ENCODE data around the gene LMAN1L. TPM values are rescaled to one million over a fixed set of nuclear protein-coding genes. Genes with fewer than 3 reads are reported as not detected.

Gene LMAN1L
- total RNA-seq, 1 donor from 2014 or later, result not detected

DNA sequence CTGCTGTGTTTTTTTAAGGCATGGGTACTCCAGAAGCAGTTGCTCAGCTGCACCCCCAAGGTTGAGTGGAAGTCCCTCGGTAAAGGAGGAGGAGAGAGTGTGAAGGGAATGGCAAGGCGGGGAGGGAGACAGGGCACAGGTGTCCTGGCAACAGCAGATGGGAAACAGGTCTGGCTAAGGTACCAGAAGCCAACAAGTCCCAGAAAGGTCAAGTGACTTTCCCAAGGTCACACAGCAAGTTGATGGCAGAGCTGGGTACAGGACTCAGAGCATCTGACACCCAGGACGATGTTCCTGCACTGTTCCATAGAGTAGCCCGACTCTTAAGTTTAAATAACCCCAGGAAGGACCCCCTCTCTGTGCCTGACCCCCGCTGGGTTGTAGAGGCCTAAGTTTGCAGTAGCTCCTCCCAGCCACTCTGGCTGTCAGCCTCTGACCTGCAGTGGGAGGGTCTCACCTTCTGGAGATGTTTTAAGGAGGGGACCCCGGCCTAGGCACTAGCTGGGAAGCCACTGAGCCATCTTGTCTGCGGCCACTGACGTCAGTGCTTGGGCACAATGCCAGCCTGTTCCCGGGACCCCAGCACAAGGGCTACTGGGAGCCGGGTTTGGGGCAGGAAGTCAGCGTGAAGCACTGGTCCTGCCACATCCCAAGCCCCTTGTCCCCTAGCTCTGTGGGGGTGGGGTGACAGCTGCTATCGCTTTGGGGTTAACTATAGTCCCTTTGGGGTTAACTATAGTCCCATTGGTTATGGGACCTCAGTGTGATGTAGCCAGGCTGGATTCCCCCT, 20.2 kb upstream of the LMAN1L start:
- DNase-seq (ENCODE audit: low spot score in 2 of 2), result no peak
- no peak for FAIRE-seq

DNA sequence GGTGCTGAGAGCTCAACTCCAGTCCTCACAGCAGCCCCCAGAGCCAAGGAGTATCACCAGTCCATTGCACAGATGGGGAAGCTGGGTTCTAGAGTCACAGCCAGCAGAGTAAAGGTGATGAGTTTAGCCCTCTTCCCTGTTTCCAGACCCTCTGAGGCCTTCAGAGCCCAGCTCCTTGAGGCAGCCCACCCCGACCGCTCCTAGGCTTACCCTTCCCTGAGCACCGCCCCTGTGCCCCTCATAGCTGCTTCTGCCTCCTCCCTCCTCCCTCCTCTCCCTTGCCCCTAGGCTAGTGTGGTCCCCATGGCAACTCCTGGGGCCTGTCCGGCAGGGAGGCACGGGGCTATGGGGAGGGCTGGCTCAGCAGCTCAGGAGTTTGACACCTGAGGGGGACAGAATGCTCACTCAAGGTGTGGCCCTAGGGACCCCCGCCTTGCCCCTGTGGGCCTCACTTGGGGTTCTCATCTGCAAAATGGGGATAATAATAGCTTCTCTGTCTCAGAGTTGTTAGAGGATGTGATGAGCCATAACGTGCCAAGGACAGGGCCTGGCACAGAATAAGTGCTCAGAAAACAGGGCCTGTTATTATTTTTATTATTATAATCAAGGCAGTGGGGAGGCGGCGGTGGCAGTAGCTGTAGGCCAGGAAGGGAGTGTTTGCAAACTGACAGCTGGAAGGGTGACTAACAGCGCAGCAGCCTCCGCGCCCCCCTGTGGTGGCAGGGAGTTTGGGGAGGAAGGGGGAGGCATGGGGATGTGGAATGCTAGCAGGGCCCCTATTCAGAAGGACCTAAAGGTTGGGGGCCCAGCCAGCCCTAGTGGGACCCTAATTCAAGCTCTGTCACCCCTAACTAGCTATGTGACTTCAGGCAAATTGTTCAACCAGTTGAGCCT, 19.3 kb upstream of the LMAN1L start:
- FAIRE-seq (no peak), DNase-seq (ENCODE audit: low spot score in 2 of 2) (no peak)

DNA sequence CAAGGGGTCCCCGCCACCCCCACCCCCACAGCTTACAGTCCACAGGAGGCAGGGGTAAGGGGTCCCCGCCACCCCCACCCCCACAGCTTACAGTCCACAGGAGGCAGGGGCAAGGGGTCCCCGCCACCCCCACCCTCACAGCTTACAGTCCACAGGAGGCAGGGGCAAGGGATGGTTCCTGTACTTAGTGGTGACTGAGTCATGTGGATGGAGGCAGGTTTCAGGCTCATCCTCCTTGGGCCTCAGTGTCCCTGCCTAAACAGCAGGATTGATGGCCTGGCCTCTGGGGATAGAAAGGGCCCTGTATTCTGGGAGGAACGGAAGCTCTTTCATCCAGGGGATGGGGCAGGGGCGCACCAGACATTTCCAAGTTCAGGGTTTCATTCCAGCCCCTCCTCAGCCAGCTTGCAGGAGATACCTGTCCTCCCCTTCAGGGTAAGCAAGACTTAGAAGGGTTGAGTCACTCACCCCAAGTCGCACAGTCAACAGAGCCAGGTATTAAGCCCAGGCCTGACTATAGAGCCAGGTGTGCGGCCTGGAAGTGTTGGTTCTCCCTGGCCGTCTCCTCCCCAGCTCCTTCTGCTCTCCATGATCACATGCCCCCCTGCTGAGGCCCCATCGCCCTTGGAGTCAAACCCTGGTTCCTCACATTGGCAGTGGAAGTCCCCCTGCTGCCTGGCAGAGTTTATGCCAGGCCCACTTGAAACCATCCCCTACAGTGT, 18.2 kb upstream of the LMAN1L start:
- DNase-seq (ENCODE audit: low spot score in 2 of 2), result no peak
- FAIRE-seq, result no peak

DNA sequence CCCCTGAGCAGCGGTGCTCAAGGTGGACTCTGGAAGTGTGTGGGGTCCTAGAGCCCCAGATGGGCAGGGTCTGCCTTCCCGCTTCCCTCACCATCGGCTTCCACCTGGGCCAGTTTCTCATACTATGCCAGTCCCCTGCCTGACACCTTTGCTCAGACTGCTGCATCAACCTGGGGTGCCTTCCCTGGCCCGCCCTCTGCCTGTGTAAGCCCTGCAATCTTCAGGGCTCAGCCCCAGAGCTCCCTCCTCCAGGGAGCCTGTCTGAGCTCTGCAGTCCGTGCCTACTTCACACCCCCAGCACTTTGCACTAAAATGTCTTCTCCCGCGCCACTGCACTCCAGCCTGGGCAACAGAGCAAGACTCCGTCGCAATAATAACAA, 17.7 kb upstream of the LMAN1L start:
- DNase-seq (ENCODE audit: low spot score in 2 of 2) (no peak), FAIRE-seq (no peak)

DNA sequence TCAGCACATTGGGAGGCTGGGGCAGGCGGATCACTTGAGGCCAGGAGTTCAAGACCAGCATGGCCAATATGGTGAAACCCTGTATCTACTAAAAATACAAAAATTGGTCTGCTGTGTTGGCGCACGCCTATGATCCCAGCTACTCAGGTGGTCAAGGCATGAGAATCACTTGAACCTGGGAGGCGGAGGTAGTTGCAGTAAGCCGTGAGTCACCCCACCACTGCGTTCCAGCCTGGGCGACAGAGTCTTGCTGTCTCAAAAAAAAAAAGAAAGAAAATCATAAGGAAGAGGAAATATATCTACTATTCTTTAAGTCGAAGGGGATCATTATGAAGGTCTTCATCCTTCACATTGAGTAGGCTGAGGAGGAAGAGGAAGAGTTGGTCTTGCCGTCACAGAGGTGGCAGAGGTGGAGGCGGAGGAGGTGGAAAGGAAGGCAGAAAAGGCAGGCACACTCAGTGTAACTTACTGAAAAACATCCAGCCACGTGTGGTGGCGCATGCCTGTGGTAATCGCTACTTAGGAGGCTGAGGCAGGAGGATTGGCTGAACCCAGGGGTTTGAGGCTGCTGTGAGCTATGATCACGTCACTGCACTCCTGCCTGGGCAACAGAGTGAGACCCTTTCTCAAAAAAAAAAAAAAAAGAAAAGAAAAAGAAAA, 16.5 kb upstream of the LMAN1L start:
- no peak for FAIRE-seq
- DNase-seq (ENCODE audit: low spot score in 2 of 2), result no peak

DNA sequence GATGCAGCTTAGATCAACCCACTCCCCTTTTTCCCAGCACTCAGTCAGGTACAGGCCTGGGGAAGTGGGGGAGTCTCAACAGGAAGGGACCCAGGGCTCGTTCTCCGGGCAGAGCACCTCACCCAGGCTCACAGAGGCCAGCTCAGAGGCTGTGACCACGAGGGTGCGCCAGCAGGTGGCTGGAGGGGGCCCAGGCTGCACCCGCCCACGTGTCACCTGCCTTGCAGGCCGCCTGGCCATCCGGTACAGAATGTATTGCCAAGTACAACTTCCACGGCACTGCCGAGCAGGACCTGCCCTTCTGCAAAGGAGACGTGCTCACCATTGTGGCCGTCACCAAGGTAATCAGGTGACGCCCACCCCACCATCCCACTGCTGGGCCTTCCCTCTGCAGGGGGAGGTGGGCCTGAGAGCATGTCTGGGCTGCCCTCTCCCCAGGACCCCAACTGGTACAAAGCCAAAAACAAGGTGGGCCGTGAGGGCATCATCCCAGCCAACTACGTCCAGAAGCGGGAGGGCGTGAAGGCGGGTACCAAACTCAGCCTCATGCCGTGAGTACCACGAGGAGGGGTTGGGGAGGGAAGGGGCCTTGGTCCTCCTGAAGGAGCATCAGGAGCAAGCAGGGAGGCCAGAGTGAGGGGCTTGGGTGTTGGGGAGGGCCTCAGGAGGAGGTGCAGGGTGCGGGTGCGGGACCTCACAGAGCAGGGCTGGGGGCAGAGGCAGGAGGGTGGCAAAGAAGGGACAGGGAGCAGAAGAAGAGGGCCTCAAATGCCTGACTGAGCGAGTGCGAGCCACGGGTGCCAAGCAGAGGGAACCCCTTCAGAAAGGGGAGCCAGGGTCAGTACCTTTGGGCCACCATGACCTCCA, 14.0 kb upstream of the LMAN1L start:
- FAIRE-seq (no peak), DNase-seq (ENCODE audit: low spot score in 2 of 2) (no peak)

DNA sequence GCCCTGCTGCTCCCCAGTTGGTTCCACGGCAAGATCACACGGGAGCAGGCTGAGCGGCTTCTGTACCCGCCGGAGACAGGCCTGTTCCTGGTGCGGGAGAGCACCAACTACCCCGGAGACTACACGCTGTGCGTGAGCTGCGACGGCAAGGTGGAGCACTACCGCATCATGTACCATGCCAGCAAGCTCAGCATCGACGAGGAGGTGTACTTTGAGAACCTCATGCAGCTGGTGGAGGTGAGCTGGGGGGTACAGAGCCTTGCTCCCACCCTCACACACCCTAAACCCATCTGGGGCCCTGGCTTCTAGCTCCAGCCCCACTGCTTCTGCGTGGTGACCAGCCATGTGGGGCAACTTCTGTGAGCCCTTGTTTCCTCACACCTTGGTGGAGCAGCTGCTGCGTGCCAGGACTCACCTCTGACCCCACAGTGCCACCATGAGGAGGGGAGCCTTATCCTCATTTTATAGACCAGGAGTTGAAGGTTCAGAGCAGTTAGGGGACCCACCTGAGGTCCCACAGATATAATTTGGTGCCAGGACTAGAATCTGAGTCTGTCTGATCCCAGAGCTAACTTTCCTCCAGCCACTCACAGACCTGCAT, 13.3 kb upstream of the LMAN1L start:
- FAIRE-seq (no peak), DNase-seq (ENCODE audit: low spot score in 2 of 2) (no peak)

DNA sequence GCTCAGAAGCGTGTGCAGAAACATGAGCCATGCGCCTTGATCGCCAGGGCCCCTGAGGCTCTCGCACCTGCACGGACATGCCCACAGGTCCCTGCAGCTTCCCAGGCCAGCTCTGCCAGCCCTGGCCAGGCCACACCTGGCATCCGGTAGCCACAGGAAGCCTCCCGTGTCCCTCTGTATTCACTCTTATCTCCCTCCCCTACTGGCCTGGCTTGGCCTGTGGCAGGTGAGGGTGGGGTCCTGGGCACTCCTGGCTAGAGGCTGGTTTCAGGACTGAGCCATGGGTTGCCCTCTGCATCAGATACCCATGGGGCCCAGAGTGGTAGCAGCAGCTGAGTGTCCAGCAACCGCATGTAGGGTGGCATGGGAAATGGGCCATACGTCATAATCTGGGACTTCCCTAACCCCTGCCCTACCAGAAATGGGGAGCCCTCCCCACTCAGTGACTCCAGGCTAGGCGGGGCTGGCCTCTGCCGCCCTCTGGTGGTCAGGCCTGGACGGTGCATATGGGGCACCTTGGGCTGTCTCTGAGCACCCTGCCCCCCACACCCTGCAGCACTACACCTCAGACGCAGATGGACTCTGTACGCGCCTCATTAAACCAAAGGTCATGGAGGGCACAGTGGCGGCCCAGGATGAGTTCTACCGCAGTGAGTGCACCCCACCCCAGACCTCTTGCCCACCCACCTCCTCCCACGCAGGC, 12.6 kb upstream of the LMAN1L start:
- DNase-seq (ENCODE audit: low spot score in 2 of 2) (peak; percentile 86 to 97), FAIRE-seq (no peak)

DNA sequence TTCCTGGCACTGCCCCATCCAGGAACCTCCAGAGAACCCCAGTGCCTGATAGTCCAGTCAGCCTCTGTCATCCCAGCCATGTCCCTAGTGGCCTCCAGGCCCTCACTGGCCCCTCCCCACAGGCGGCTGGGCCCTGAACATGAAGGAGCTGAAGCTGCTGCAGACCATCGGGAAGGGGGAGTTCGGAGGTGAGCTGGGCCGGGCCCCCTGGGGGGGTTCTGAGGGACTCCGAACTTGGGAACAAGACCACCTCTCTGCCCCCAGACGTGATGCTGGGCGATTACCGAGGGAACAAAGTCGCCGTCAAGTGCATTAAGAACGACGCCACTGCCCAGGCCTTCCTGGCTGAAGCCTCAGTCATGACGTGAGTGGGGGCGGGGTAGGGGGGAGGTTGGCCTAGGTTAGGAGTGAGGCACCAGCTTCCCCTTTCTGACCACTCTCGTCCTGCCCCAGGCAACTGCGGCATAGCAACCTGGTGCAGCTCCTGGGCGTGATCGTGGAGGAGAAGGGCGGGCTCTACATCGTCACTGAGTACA, 12.0 kb upstream of the LMAN1L start:
- no peak for FAIRE-seq
- no peak for DNase-seq (ENCODE audit: low spot score in 2 of 2)

DNA sequence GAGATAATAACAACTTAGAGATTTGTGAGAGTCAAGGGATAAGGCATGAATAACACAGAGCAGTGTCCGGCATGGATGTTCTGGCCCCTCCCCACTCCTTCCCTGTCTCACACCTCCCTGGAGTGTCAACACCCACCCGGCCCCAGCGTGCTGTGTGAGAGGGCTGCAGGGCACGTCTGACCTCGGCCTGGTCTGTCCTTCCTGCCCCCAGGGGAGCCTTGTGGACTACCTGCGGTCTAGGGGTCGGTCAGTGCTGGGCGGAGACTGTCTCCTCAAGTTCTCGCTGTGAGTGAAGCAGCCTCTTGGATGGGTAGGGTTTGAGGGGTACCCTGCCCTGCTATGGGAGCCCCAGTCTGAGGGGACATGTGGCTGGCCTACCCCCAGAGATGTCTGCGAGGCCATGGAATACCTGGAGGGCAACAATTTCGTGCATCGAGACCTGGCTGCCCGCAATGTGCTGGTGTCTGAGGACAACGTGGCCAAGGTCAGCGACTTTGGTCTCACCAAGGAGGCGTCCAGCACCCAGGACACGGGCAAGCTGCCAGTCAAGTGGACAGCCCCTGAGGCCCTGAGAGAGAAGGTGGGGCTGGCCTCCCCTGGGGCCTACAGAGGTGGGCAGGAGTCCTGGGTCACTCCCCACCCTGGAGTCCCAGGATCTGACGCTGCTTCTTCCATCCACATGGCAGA, 11.2 kb upstream of the LMAN1L start:
- FAIRE-seq (no peak), DNase-seq (ENCODE audit: low spot score in 2 of 2) (no peak)

DNA sequence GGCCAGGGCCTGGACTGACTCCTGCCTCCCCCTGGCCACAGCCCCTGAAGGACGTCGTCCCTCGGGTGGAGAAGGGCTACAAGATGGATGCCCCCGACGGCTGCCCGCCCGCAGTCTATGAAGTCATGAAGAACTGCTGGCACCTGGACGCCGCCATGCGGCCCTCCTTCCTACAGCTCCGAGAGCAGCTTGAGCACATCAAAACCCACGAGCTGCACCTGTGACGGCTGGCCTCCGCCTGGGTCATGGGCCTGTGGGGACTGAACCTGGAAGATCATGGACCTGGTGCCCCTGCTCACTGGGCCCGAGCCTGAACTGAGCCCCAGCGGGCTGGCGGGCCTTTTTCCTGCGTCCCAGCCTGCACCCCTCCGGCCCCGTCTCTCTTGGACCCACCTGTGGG, 10.3 kb upstream of the LMAN1L start:
- FAIRE-seq (no peak), DNase-seq (ENCODE audit: low spot score in 2 of 2) (no peak)

DNA sequence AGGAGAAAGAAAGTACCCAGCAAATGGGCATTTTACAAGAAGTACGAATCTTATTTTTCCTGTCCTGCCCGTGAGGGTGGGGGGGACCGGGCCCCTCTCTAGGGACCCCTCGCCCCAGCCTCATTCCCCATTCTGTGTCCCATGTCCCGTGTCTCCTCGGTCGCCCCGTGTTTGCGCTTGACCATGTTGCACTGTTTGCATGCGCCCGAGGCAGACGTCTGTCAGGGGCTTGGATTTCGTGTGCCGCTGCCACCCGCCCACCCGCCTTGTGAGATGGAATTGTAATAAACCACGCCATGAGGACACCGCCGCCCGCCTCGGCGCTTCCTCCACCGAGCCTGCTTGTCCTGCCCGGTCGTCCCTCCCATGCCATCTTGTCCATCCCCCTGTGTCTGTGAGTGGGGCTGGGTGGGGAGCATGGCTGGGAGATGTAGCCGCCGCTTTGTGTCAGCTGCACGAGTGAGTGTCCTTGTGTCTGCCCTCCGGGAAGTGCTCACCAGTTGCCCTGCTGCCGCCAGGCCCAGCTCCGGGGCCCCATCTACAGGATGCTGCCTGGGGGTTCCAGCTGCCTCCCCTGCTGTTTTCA, 9.7 kb upstream of the LMAN1L start:
- no peak for DNase-seq (ENCODE audit: low spot score in 2 of 2)
- no peak for FAIRE-seq

DNA sequence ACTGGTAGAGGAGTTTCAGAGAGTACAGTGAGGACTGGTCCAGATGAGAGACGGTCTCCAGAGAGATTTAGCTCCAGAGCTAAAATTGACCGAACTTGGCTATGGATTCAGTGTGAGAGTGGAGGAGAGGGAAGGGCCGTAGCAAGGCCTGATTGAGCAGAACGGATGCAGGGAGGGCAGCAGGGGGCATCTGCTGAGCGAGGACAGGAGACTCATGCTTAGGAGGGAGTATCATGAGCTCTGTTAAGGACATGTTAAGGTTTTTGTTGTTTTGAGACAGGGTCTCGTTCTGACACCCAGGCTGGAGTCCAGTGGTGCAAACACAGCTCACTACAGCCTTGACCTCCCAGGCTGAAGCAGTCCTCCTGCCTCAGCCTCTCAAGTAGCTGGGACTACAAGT, 7.7 kb upstream of the LMAN1L start:
- no peak for FAIRE-seq
- DNase-seq (ENCODE audit: low spot score in 2 of 2), result no peak

DNA sequence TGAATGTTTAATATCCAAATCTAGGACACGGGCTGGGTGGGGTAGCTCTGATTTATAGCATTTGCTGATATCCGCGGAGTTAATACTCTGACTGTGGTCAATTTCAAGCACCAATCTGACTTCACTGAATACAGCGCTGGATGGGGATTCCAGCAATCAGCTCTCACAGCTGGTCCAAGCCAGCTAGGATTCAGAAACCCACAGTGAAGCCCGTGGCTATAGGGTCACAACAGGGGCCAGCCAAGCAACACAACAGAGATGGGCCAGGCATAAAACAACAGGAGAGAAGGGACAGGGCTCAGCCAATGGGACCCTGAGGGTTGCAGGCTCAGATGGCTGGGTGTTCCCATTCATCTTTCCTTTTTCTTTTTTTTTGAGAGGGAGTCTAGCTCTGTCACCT, 5.4 kb upstream of the LMAN1L start:
- FAIRE-seq, result no peak
- no peak for DNase-seq (ENCODE audit: low spot score in 2 of 2)

DNA sequence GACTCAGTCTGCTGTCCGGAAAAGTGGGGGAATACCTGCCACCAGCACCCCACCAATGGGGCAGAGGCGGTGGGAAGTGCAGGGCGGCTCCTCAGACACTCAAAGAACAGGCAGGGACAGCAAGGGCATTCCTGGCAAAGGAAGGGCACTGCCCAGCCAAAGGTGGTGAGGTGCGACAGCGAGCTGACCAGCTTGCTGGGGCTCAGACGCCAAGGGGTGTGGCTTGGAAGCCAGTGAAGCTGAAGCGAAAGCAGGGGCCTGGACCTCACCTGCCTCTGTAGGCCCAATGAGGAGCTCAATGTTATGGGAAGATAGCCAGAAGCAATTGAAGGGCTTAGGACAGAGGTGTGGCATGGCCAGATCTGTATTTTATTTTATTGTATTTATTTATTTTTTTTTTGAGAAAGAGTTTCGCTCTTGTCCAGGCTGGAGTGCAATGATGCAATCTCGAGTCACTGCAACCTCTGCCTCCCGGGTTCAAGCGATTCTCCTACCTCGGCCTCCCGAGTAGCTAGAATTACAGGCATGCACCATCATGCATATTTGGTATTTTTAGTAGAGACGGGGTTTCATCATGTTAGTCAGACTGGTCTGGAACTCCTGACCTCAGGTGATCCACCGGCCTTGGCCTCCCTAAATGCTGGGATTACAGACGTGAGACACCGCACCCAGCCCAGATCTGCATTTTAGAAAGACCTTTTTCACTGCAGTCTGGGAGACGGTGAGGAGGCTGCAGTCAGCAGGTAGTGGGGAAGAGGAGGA, 4.4 kb upstream of the LMAN1L start:
- FAIRE-seq (no peak), DNase-seq (ENCODE audit: low spot score in 2 of 2) (no peak)

DNA sequence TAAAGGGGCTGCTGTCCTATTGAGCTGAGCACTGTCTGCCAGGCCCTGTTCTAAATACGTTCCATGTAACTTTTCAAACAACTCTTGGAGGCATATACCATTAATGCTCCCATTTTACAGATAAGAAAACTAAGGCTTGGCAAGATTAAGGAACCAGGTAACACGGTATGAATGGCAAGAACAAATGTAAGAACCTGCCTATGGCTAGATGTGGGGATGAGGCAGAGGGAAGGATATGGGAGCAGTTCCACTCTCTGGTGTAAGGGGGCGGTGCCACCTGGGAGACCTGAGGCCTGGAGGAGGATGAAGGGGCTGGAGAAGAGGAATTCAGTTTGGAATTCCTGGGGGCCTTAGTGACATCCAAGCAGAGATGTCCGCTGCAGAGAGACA, 3.8 kb upstream of the LMAN1L start:
- no peak for DNase-seq (ENCODE audit: low spot score in 2 of 2)
- no peak for FAIRE-seq

DNA sequence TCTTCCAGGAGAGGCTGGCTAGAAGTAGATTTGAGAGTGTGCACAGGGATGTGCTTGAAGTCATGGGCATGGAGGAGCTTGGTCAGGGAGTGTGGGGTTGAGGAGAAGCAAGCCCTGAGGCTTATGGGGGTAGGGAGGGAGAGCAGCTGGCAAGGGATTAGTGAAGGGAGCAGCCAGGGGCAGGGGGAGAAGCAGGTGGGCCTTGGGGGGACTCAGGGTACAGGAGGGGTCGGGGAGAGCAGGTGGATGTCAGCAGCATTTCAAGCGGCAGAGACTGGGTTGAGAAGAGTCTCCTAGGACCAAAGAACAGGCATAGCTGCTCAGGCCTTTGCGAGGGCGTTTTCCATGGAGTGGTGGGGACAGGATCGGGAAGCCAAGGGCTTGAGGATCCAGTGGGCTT, 3.4 kb upstream of the LMAN1L start:
- no peak for FAIRE-seq

More for the DNA sequence above, 3.4 kb upstream of the LMAN1L start:
- no peak for DNase-seq (ENCODE audit: low spot score in 2 of 2)

Measured in frontal cortex (tissue), 4 donors.